Heart left ventricle (tissue), 16 donors: ENCODE results near the gene G3BP1. TPM values are rescaled to one million over a fixed set of nuclear protein-coding genes. Genes with fewer than 3 reads are reported as not detected.
"Not testable (repeated sequence)": the region's sequence is repeated elsewhere in the genome, so short reads cannot be mapped to it uniquely, and the experiment has no call there.

Experiments
- ATAC-seq, 4 donors: fragments of 200-7000 bp; cut with Tn5 transposase; one replicate each; pipeline ENCODE4 v1.9.1; 2020 to 2022; ENCODE audit warnings: moderate library complexity in 4 of 4, mild to moderate bottlenecking in 3 of 4, moderate number of reproducible peaks in 1 of 4
- DNase-seq, 5 donors: peaks; one replicate each; pipeline ENCODE4 v3.0.0-alpha.2; 2020
- H3K27ac ChIP-seq, 12 donors: fragments of 200-600 bp; sonication (generic) in 4 of 12; one replicate each; pipeline versions ENCODE4 v1.5.0 to v1.8.0; 2016 to 2022; ENCODE audit warnings: mild to moderate bottlenecking in 2 of 12
- H3K27me3 ChIP-seq, 9 donors: fragments of 200-600 bp; sonication (generic) in 2 of 9; one replicate each; pipeline versions ENCODE4 v1.5.1 to v1.8.0; 2016 to 2022; ENCODE audit warnings: mild to moderate bottlenecking in 3 of 9
- H3K36me3 ChIP-seq, 9 donors: fragments of 200-600 bp; sonication (generic) in 2 of 9; one replicate each; pipeline versions ENCODE4 v1.5.0 to v1.8.0; 2018 to 2022; ENCODE audit warnings: mild to moderate bottlenecking in 2 of 9
- H3K4me1 ChIP-seq, 12 donors: fragments of 200-600 bp; sonication (generic) in 4 of 12; one replicate each; pipeline versions ENCODE4 v1.5.0 to v1.8.0; 2016 to 2022; ENCODE audit warnings: mild to moderate bottlenecking in 3 of 12
- H3K4me3 ChIP-seq, 12 donors: fragments of 200-600 bp; sonication (generic) in 4 of 12; one replicate each; pipeline versions ENCODE4 v1.5.0 to v1.8.0; 2017 to 2022; ENCODE audit warnings: mild to moderate bottlenecking in 9 of 12, moderate library complexity in 4 of 12
- H3K9me3 ChIP-seq, 12 donors: fragments of 200-600 bp; sonication (generic) in 4 of 12; one replicate each; pipeline versions ENCODE4 v1.5.0 to v1.8.0; 2016 to 2022; ENCODE audit warnings: mild to moderate bottlenecking in 1 of 12
- POLR2A ChIP-seq, 2 donors: fragments of 450-650 bp; IDR thresholded peaks; one replicate each; pipeline ENCODE4 v1.6.1; 2017; ENCODE audit warnings: antibody characterized with exemption in 2 of 2, mild to moderate bottlenecking in 2 of 2, moderate library complexity in 2 of 2
- WGBS, 4 donors: extraction: QIAGEN DNeasy Blood & Tissue Kit in 2 of 4; methylation state at CpG; one replicate each; pipeline versions ENCODE4 v1.1.5 to v1.1.7; 2013 to 2018; 5-methylcytosine and 5-hydroxymethylcytosine counted together
- intact Hi-C, 10 donors: fragments of 100-400 bp; cut with DNase I; formaldehyde crosslinking; loops; one replicate each; pipeline versions ENCODE4 v1.11.1 to v1.14.2; 2022
- polyA plus RNA-seq, 2 donors: library from polyadenylated mRNA; stranded (reverse); fragments of 200-250 nt; gene quantifications; one replicate each; pipeline ENCODE4 v1.2.3, GENCODE V29; 2013
- total RNA-seq, 9 donors: library from RNA; depleted of rRNA in 2 of 9; stranded (reverse); fragments of >200 nt in 2 of 9; fragmentation: NEBNext Ultra II Directional in 3 of 9; extraction: Animal tissue kit (Norgen Biotek cat#: 25700) in 3 of 9; gene quantifications; one replicate each; pipeline versions ENCODE4 v1.1.0 to v1.2.4, GENCODE V29; 2016 to 2023
- TF ChIP-seq, protein P1 (sequence below), 12 donors: fragments of 200-600 bp; sonication (generic) in 4 of 12; IDR thresholded peaks; one replicate each; pipeline versions ENCODE4 v1.5.0 to v1.8.0; 2018 to 2022; ENCODE audit warnings: antibody characterized with exemption in 12 of 12, mild to moderate bottlenecking in 5 of 12
- donor health status: ischemic (EF 13 %, LVEDD 7.1; RV severe dilation, severe dysfunction).
- donor health status: healthy with polysubstance abuse.
- donor health status: DM: no; HTN: yes; CAD: no.
- donor health status: DM: no; HTN: no; CAD: no.
- donor health status: ischemic (EF 25% LVEDD 6.9; RV normal size, moderate dysfunction).
- donor health status: ischemic (EF 25% LVEDD 5.7; RV mildly dilated, moderate dysfunction).
- donor health status: healthy.
- donor health status: DM: yes; HTN: yes; CAD: no.
- donor health status: ischemic (EF 35%, LVEDD 5.7; RV mildly dilated, moderate dysfunction).
- donor health status: nonischemic (EF 11% LVEDD 7.7; RV severe dilation, severe dysfunction).
- donor health status: DM: yes; HTN: yes; CAD: no.
- donor health status: PGD.
- donor health status: ischemic (EF 29% LVEDD 5.4; RV normal size, mild dysfunction).
- donor health status: nonischemic (EF 23%, LVEDD 6.1; RV moderate dilation, normal function).

Gene G3BP1
- total and polyA plus RNA-seq, 11 donors, result 12.7 to 133 (median 96.4) TPM

DNA sequence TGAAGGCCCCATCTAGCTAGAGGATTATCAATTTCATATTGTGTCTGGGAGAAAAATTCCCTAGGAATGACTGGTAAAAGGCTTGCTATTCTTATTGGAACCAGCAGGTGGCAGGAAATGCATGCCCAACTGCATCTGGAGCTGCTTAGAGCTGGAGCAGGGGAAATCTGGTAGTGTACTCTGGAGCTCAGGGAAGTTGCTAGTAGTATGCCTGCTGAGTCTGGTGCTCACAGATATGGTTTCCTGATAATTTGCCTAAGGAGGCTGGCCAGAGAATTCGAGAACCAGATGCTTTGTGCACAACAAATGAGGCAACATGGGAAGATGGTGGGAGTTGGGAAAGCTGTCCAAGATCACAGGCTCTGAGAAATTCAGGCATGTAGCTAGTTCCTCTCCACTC lies 53.7 kb downstream of the G3BP1 start:
- ATAC-seq (peak; percentile 88 to 94 (median 90)), DNase-seq (peak in 4 of 5 donors; percentile 44 to 72 (median 56))
- 0 to 9% (median 5%) methylated on average over 1 of the region's 1 CpG for WGBS, 4 donors
- H3K4me3 ChIP-seq, result no peak overlapping the region
- no peaks in the 10 kb centered on the region for H3K36me3 ChIP-seq
- H3K9me3 ChIP-seq, result no peaks in the 10 kb centered on the region
- no peaks in the 10 kb centered on the region for H3K27me3 ChIP-seq
- peaks cover 0 to 17% (median 1%) of the 10 kb centered on the region in 12 donors for H3K4me1 ChIP-seq
- no peak for TF ChIP-seq POLR2A (IDR thresholded peaks at IDR 0.05)
- TF ChIP-seq, protein P1, sequence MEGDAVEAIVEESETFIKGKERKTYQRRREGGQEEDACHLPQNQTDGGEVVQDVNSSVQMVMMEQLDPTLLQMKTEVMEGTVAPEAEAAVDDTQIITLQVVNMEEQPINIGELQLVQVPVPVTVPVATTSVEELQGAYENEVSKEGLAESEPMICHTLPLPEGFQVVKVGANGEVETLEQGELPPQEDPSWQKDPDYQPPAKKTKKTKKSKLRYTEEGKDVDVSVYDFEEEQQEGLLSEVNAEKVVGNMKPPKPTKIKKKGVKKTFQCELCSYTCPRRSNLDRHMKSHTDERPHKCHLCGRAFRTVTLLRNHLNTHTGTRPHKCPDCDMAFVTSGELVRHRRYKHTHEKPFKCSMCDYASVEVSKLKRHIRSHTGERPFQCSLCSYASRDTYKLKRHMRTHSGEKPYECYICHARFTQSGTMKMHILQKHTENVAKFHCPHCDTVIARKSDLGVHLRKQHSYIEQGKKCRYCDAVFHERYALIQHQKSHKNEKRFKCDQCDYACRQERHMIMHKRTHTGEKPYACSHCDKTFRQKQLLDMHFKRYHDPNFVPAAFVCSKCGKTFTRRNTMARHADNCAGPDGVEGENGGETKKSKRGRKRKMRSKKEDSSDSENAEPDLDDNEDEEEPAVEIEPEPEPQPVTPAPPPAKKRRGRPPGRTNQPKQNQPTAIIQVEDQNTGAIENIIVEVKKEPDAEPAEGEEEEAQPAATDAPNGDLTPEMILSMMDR (IDR thresholded peaks at IDR 0.05), result peak; percentile 74 to 93 (median 88)
- no peak overlapping the region for H3K27ac ChIP-seq
- intact Hi-C loops, result loop anchor here (1.0 to 10.0 kb wide), 14 partner anchors 317 to 682 kb away; no protein-coding TSS in a partner anchor

DNA sequence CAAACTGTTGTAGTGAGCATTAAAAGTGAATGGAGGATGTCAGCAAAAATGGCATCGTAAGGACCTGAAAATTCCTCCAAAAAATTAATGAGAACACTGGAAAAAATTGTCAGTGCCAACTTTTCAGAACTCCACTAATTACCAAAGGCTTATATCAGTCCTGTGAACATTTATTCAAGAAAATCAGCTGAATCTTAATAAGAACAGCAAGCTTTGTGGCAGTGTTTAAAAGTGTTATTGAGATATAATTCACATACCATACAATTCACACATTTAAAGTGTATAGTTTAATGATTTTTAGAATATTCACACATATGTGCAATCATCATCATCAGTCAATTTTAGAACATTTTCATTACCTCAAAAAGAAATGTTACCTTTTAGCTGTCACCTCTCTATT lies 57.6 kb downstream of the G3BP1 start:
- DNase-seq, result no peak
- Histone ChIP-seq H3K27me3 (no peaks in the 10 kb centered on the region), H3K36me3 (no peaks in the 10 kb centered on the region), H3K9me3 (peaks cover 0 to 31% (median 8%) of the 10 kb centered on the region in 12 donors), H3K4me3 (no peak overlapping the region), H3K4me1 (peaks cover 0 to 10% (median 0%) of the 10 kb centered on the region in 12 donors), H3K27ac (no peak overlapping the region)
- TF ChIP-seq, protein P1 (IDR thresholded peaks at IDR 0.05), result no peak
- no peak for TF ChIP-seq POLR2A (IDR thresholded peaks at IDR 0.05)
- WGBS, 4 donors, result 91 to 99% (median 96%) methylated on average over 1 of the region's 1 CpG
- ATAC-seq, result no peak
- intact Hi-C loops, result loop anchor here (2.0 to 10.0 kb wide), 8 partner anchors 313 to 678 kb away; no protein-coding TSS in a partner anchor

DNA sequence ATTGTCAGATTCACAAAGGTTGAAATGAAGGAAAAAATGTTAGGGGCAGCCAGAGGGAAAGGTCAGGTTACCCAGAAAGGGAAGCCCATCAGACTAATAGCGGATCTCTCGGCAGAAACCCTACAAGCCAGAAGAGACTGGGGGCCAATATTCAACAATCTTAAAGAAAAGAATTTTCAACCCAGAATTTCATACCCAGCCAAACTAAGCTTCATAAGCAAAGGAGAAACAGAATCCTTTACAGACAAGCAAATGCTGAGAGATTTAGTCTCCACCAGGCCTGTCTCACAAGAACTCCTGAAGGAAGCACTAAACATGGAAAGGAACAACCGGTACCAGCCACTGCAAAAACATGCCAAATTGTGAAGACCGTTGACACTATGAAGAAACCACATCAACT lies 61.1 kb downstream of the G3BP1 start:
- not testable (repeated sequence) for H3K4me1 ChIP-seq, H3K4me3 ChIP-seq, H3K27me3 ChIP-seq, H3K36me3 ChIP-seq, ATAC-seq, DNase-seq, H3K27ac ChIP-seq
- intact Hi-C loops, result loop anchor here in 1 of 10 donors (5.0 kb wide), 1 partner anchor 679 kb away; no protein-coding TSS in a partner anchor
- 94 to 99% (median 98%) methylated on average over 4 of the region's 4 CpGs for WGBS, 4 donors
- peaks cover 0 to 62% (median 27%) of the 10 kb centered on the region in 12 donors for H3K9me3 ChIP-seq

DNA sequence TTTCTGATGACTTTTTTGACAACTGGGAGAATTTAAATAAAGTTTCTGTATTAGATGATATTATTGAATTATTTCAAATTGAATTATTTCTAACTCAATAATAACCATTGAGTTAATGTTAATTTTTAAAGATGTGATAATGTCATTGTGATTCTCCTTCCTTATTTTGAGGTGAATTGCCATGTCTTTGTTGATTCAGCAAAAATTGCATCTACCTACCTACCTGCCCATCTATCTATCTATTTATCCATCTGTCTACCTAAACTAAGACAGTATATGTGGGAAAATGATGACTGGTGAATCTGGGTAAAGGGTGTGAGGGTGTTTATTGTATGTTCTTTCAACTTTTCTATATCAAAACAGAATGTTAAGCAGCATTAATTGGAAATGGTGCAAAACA lies 75.0 kb downstream of the G3BP1 start:
- no peak overlapping the region for H3K4me3 ChIP-seq
- ATAC-seq, result no peak
- no peaks in the 10 kb centered on the region for H3K36me3 ChIP-seq
- no peaks in the 10 kb centered on the region for H3K27me3 ChIP-seq
- TF ChIP-seq, protein P1 (IDR thresholded peaks at IDR 0.05), result no peak
- TF ChIP-seq POLR2A (IDR thresholded peaks at IDR 0.05), result no peak
- no peak overlapping the region for H3K27ac ChIP-seq
- intact Hi-C loops, result no loop called here
- H3K9me3 ChIP-seq, result peaks cover 0 to 7% (median 0%) of the 10 kb centered on the region in 12 donors
- H3K4me1 ChIP-seq, result no peaks in the 10 kb centered on the region
- DNase-seq, result no peak

DNA sequence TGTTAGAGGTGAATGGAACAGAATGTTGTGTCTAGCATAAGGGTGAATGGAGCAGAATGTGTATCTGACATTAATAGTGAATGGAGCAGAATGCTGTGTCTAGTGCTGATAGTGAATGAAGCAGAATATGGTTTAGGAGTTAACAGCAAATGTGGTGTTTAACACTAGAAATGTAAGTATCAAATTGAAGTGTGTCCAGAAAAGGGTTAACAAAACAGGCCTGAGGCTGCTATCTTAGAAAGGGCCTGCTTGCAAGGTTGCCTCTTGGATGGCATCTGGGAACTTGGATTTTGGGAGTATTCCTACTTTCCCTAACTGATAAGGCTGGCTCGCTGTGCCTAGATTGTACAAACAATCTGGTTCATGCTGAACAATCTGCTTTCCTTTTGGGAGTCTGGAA lies 76.1 kb downstream of the G3BP1 start:
- intact Hi-C loops, result no loop called here
- Histone ChIP-seq H3K4me1 (no peaks in the 10 kb centered on the region), H3K9me3 (peaks cover 0 to 7% (median 0%) of the 10 kb centered on the region in 12 donors), H3K27ac (no peak overlapping the region), H3K36me3 (no peaks in the 10 kb centered on the region), H3K27me3 (no peaks in the 10 kb centered on the region), H3K4me3 (no peak overlapping the region)
- DNase-seq (no peak), ATAC-seq (no peak)
- TF ChIP-seq POLR2A (IDR thresholded peaks at IDR 0.05), result no peak
- TF ChIP-seq, protein P1 (IDR thresholded peaks at IDR 0.05), result no peak
- WGBS, 4 donors, result 5 to 16% (median 12%) methylated on average over 1 of the region's 1 CpG
